Omental fat pad (tissue), 4 donors: Measurements from ENCODE around the gene PTTG1IP. TPM values are rescaled to one million over a fixed set of nuclear protein-coding genes. Genes with fewer than 3 reads are reported as not detected.
A peak's percentile ranks its signal among the peaks of the same experiment; 100 is the strongest.

Source experiments
- ATAC-seq: fragments of 150-250 bp; one replicate; pipeline ENCODE4 v1.9.1; 2016; ENCODE audit warnings: mild to moderate bottlenecking, moderate library complexity; ENCODE audit not compliant: low FRiP score
- DNase-seq: peaks from one replicate; pipeline ENCODE4 v3.0.0-alpha.2; 2019; ENCODE audit warnings: low spot score
- CTCF ChIP-seq, 3 donors: fragments of 450-650 bp; IDR thresholded peaks; one replicate each; pipeline ENCODE4 v1.5.1; 2016 to 2017; ENCODE audit warnings: antibody characterized with exemption in 3 of 3, mild to moderate bottlenecking in 3 of 3, moderate library complexity in 2 of 3
- total RNA-seq, 4 donors: library from RNA; depleted of rRNA; stranded (reverse); fragments of >200 nt; gene quantifications; one replicate each; pipeline ENCODE4 v1.1.0, GENCODE V29; 2016

Gene PTTG1IP
- total RNA-seq, 4 donors from 2014 or later, result 200 to 241 (median 214) TPM

- DNase-seq, result no peak
- ATAC-seq, result no peak
- TF ChIP-seq CTCF (IDR thresholded peaks at IDR 0.05), result no peak
Observed at GRCh38 chr21:44823179-44823660, 50.3 kb downstream of the PTTG1IP start.

DNA sequence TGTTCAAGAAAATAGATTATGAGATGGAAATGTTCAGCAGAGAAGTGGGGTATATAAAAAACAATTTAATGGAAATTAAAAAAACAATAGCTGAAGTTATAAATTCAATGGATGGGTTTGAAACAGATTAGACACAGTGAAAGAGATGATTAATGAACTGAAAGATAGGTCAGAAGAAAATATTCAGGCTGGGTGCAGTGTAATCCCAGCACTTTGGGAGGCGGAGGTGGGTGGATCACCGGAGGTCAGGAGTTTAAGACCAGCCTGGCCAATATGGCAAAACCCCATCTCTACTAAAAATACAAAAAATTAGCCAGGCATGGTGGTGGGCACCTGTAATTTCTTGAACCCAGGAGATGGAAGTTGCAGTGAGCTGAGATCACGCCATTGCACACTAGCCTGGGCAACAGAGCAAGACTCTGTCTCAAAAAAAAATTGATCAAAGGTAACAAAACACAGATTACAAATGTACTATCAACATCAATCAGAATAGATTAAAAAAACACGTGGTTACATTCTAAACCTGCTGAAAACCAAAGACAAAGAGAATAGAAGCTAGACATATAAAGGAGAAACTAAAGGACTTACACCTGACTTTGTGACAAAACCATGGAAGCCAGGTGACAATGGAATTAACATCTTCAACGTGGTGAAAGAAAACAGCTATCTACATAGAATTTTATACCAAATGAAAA, 50.9 kb downstream of the PTTG1IP start:
- TF ChIP-seq CTCF (IDR thresholded peaks at IDR 0.05), result no peak
- DNase-seq, result no peak
- no peak for ATAC-seq

DNA sequence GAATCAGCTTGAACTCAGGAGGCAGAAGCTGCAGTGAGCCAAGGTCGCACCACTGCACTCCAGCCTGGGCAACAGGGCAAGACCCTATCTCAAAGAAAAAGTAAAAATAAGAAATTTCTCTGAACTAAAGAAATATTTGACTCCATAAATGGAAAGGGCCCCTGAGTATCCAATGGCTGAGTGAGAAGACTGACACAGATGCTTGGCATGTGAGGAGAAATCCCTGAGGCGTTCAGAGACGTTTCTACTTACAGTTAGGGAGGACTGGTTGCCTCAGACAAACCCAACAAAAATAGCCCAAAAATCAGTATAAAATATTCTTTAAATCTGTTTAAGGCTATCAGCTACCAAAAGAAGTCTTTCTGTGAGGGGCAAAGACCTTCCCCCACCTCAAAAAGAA, 52.6 kb downstream of the PTTG1IP start:
- no peak for TF ChIP-seq CTCF (IDR thresholded peaks at IDR 0.05)
- no peak for DNase-seq
- no peak for ATAC-seq

GRCh38 chr21:44819283-44820243, 53.9 kb downstream of the PTTG1IP start:
- DNase-seq (no peak), ATAC-seq (no peak)
- TF ChIP-seq CTCF (IDR thresholded peaks at IDR 0.05), result no peak

- ATAC-seq, result no peak
- no peak for TF ChIP-seq CTCF (IDR thresholded peaks at IDR 0.05)
- DNase-seq, result no peak
Observed at GRCh38 chr21:44818640-44819011, 54.9 kb downstream of the PTTG1IP start.

- no peak for TF ChIP-seq CTCF (IDR thresholded peaks at IDR 0.05)
- DNase-seq, result peak; percentile 62
- ATAC-seq, result peak; percentile 78
Observed at GRCh38 chr21:44817914-44818639, 55.4 kb downstream of the PTTG1IP start, which contains the start of gene SUMO3. SUMO3 (minus strand) TSS chr21:44818062; CDS start chr21:44817968, 94 bp downstream.
